Testis (tissue), 2 donors: ENCODE measurements around the gene KRT36.

Source experiments
- POLR2A ChIP-seq: fragments of 450-650 bp; IDR thresholded peaks from one replicate; pipeline ENCODE4 v1.6.1; 2017; ENCODE audit warnings: antibody characterized with exemption, mild to moderate bottlenecking, moderate library complexity
- TF ChIP-seq, protein P1 (sequence below), 3 experiments: fragments of 450-650 bp in 2 of 3; fragments of 200-600 bp in 1 of 3; sonication (generic) in 1 of 3; IDR thresholded peaks; one replicate each; pipeline ENCODE4 v1.5.1; 2016 to 2019; ENCODE audit warnings: antibody characterized with exemption in 3 of 3, mild to moderate bottlenecking in 2 of 3, moderate library complexity in 1 of 3

DNA sequence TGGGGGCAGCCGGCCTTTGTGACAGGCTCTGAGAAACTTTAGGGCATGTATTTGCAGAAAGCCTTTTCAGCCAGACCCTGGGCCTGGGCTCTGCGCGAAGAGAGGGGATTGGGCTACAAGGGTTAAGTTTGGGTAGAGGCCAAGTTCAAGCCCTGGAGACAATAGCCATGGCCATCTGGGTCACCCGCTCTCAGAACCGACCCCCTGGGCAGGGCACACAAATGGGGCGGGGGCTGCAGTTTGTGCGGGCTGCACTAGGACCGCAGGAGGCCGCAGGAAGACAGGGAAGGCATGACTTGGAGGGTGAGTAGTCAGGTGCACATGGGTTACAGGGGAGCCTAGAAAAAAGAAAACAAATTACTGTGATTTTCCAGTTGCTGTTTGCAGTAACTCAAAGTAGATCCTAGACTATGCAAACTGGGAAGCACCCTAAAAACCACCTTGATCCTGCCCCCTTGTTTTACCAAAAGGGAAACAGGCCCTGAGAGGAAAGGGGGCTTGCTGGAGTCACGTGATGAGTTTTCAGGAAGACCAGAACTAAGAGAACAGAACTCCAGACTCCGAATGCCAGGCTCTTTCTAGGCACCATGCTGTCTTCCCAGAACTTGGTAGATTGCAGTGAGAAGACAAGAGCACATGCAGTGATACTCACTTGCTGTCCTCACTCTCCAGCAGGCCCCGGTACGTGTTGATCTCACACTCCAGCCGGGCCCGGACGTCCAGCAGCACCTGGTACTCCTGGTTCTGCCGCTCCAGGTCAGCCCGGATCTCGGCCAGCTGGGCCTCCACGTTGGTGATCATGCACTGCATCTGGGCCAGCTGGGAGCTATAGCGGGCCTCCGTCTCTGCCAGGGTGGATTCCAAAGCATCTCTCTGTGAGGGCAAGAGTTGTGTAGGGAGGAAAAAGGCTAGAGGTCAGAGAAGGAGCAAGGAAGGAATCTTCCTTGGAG is 12.6 kb downstream of the KRT36 start:
- TF ChIP-seq, protein P1, sequence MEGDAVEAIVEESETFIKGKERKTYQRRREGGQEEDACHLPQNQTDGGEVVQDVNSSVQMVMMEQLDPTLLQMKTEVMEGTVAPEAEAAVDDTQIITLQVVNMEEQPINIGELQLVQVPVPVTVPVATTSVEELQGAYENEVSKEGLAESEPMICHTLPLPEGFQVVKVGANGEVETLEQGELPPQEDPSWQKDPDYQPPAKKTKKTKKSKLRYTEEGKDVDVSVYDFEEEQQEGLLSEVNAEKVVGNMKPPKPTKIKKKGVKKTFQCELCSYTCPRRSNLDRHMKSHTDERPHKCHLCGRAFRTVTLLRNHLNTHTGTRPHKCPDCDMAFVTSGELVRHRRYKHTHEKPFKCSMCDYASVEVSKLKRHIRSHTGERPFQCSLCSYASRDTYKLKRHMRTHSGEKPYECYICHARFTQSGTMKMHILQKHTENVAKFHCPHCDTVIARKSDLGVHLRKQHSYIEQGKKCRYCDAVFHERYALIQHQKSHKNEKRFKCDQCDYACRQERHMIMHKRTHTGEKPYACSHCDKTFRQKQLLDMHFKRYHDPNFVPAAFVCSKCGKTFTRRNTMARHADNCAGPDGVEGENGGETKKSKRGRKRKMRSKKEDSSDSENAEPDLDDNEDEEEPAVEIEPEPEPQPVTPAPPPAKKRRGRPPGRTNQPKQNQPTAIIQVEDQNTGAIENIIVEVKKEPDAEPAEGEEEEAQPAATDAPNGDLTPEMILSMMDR (IDR thresholded peaks at IDR 0.05): no peak
- no peak for TF ChIP-seq POLR2A
